Urinary bladder (tissue), 4 donors: ENCODE data around the gene KDSR. TPM values are rescaled to one million over a fixed set of nuclear protein-coding genes. Genes with fewer than 3 reads are reported as not detected.

Experiments
- DNase-seq: peaks from one replicate; pipeline ENCODE4 v3.0.0-alpha.2; 2015; ENCODE audit errors: extremely low spot score
- H3K27ac ChIP-seq: one replicate; pipeline ENCODE4 v1.5.1; 2013; ENCODE audit warnings: low read depth, mild to moderate bottlenecking, moderate library complexity
- H3K36me3 ChIP-seq: one replicate; pipeline ENCODE4 v1.6.1; 2013; ENCODE audit warnings: mild to moderate bottlenecking, moderate library complexity; ENCODE audit not compliant: insufficient read depth
- H3K4me1 ChIP-seq: one replicate; pipeline ENCODE4 v1.6.1; 2013; ENCODE audit warnings: mild to moderate bottlenecking, moderate library complexity; ENCODE audit not compliant: insufficient read depth
- H3K4me3 ChIP-seq: one replicate; pipeline ENCODE4 v1.5.1; 2013; ENCODE audit warnings: low read depth, low read length
- WGBS: extraction: QIAGEN DNeasy Blood & Tissue Kit; methylation state at CpG from one replicate; pipeline ENCODE4 v1.1.7; 2013; 5-methylcytosine and 5-hydroxymethylcytosine counted together
- polyA plus RNA-seq: library from polyadenylated mRNA; stranded (reverse); fragments of 200-250 nt; gene quantifications from one replicate; pipeline ENCODE4 v1.2.3, GENCODE V29; 2013
- total RNA-seq: library from RNA; depleted of rRNA; stranded (reverse); fragments of >200 nt; gene quantifications from one replicate; pipeline ENCODE4 v1.2.3, GENCODE V29; 2014
- donor health status: healthy with polysubstance abuse.
- donor health status: healthy.

Gene KDSR
- total and polyA plus RNA-seq, 2 donors, result 35.8 to 47.7 TPM

DNA sequence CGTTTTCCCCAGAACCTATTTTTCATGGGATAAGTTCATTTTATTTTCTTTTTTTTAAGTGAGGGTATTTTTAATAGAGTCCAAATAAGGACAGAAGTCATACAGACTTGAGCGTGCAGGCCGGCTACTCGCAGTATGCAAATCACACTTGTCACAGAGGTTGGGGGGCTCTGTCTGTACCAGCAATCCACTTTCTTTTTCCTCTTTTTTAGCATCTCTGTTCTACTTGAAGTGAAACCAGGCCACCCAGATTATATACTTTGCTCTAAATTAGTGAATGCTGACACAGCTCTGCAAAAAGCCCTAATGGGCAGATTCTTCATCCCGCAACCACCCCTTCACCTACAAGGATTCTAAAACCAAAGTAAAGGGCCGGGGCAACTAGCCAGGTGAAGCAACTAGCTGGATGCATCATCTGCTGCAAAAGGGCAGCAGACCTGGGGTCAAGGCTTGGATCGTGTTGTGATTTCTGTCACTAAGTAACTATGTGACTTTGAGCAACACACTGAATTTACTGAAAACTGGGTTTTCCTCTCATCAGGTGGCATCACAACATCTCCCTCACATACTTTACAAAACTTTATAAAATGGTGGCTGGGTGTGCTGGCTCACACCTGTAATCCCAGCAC is 18.4 kb downstream of the KDSR start:
- no peak overlapping the region for H3K27ac ChIP-seq
- H3K4me3 ChIP-seq, result no peak overlapping the region
- H3K36me3 ChIP-seq, result peaks cover 3% of the 10 kb centered on the region
- H3K4me1 ChIP-seq, result no peaks in the 10 kb centered on the region
- 96% methylated on average over 7 of the region's 7 CpGs for WGBS
- DNase-seq, result no peak

DNA sequence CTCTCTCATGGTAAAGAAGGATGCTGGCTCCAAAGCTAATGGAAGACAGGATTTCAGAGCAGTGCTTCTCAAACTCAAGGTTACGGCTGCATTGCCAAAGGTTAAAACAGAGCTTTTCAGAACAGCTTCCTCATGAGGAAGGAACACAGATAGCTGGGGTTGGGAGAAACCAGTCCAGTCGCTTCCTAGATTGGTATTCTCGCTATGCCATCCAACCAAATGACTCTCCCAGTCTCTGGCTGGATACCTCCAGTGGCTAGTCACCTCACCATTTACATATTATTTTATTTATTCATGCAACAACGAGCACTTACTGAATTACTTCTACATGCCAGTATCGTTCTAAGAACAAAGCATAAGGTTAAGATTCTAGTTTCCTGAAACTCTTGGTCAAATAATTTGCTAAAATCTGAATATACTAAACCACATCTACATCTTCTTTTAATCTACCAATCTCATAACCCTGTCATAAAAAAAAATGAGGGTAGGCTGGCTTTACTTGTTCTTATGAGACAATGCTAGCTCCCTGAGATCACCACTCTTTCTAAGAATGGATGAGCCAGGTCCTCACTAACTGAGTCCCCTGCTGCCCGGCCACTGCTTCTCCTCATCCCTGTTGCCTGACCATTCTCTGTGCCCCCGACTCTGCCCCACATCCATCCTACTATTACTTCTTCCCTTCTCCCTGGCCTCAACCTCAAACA is 20.4 kb downstream of the KDSR start:
- H3K27ac ChIP-seq, result no peak overlapping the region
- DNase-seq, result no peak
- no peak overlapping the region for H3K4me3 ChIP-seq
- no peaks in the 10 kb centered on the region for H3K4me1 ChIP-seq
- H3K36me3 ChIP-seq, result peaks cover 3% of the 10 kb centered on the region
- WGBS, result 77% methylated on average over 7 of the region's 7 CpGs

DNA sequence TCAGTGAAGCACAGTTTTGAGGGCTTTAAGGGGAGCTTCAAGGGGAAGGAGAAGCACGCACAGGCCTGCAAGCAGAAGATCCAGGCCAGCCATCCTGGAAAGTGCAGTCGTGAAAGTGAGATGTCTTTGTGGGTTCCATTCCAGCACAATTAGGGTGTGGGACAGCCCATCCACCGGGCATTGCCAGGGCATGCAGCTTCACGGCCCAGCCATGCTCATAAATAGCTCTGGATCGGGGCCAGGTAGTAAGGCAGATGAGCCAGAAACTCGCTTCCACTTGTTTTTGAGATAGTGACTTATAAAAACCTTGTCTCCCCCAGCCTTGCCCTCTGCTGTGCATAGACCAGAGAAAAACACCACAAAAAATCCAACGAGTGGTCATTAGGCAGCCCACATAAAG is 21.0 kb downstream of the KDSR start:
- Histone ChIP-seq H3K4me3 (no peak overlapping the region), H3K4me1 (no peaks in the 10 kb centered on the region), H3K27ac (no peak overlapping the region), H3K36me3 (peaks cover 3% of the 10 kb centered on the region)
- DNase-seq, result no peak
- WGBS, result 27% methylated on average over 7 of the region's 7 CpGs

DNA sequence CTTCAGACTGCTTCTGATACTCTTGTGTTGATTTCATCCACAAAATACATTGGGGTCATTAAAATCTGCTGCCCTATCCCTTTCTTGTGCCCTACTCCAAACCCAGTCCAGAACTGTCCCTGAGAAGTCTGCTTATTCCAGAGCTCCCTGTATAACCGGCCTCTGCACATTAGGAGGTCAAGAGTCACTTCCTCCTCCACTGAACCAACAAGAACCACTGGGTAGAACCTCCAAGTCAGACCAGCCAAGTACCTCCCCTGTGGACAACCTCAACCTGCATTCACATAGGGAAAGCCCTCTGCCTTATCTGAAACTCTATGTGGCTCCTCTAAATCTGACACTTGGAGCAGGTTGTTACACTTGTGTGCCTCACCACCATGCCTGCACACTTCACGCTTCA is 22.1 kb downstream of the KDSR start:
- no peak overlapping the region for H3K27ac ChIP-seq
- H3K36me3 ChIP-seq, result peaks cover 3% of the 10 kb centered on the region
- H3K4me3 ChIP-seq, result no peak overlapping the region
- WGBS, result 88% methylated on average over 2 of the region's 2 CpGs
- DNase-seq, result no peak
- no peaks in the 10 kb centered on the region for H3K4me1 ChIP-seq

DNA sequence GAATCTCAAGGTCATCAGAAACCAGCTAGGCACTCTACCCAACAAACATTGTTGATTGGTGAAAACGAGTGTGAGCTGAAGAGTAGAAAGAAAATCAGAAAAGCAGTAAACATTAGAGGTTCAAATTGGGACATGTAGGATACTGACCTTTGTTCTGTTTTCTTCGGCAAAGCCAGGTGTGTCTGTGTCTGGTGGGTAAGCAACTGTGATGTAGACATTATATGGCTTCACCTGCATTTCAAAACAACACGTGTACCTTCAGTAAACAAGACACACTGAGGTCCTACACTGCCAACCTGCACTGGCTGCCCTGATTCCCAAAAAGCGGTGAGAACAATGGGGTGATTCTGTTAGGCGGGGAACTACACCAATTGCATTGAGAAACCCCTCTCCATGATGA is 22.7 kb downstream of the KDSR start:
- DNase-seq, result no peak
- Histone ChIP-seq H3K27ac (no peak overlapping the region), H3K4me1 (no peaks in the 10 kb centered on the region), H3K4me3 (no peak overlapping the region), H3K36me3 (peaks cover 3% of the 10 kb centered on the region)
- 88% methylated on average over 5 of the region's 5 CpGs for WGBS

DNA sequence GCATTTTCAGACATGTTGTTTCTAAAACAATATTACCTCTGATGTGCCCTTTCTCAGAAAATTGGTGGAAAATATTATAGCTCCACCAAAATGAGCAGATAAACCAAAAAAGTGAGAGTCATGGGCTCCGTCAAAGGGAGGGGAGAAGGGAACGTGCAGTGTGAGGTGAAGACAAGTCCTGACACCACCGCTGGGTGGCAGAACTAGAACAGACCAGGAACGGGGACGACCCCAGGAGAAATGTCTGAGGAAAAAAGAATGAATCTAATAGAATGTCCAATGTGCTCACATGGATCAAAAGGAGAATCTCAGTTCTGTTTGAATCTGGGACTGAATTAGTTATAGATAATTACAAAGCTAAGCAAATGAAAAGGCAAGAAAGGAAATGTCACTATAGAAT is 24.8 kb downstream of the KDSR start:
- Histone ChIP-seq H3K4me3 (no peak overlapping the region), H3K4me1 (no peaks in the 10 kb centered on the region), H3K36me3 (peaks cover 7% of the 10 kb centered on the region), H3K27ac (no peak overlapping the region)
- 43% methylated on average over 5 of the region's 5 CpGs for WGBS
- no peak for DNase-seq

DNA sequence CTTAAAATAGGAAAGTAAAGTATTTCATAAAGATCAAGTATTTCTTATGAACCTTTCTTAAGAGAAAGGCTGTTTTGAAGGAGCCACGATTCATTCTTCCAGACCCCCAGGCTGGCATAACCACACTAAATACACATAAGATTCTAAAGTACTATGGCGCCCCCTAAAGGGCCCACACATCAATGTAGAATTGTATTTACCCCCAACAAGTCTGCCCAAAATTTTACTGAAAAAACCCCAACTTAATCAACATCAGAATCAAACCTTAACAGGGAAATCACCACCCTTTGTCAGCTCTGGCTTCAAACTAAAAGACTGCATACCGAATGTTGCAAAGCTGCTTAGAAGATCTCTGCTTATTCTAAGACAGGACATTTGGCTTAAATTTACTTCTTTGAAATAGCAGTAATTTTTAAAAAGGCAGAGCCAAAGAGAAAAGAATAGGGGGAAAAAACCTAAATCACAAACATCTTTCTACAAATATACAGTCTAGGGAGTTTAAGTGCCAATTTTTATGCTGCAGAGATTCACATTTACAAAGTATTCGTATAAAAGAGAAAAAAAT is 27.0 kb downstream of the KDSR start:
- peaks cover 7% of the 10 kb centered on the region for H3K36me3 ChIP-seq
- no peaks in the 10 kb centered on the region for H3K4me1 ChIP-seq
- no peak overlapping the region for H3K4me3 ChIP-seq
- WGBS, result 29% methylated on average over 4 of the region's 4 CpGs
- no peak for DNase-seq
- no peak overlapping the region for H3K27ac ChIP-seq

DNA sequence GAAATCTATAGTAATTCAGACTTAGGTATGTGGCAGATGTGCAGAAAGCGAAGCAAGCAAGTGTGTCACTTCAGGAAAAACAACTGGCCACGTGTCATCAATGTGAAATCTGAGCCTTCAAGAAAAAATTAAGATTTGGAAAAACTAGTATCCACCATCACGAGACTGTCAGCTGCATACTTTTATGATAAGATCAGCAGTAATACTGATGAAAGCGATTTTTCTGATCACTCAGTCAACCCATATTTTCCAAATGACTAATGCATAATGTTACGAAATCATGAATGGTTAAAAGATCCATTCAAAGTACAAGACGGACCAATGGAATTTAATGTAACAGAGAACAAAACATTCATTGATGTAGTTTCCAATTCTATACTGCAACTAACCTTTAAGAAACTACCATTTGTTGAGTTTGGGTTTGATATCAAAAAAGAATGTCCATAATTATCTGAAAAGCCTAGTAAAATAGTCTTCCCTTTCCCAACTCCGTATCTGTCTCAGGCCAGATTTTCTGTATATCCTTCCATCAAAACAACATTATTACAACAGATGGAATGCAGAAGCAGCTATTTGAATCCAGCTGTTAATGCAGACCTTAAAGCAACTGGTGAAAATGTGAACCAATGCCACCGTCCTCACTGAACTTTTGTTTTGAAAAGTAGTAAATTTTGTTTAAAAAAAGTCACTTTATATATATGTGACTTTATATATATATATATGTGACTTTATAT is 30.5 kb downstream of the KDSR start:
- DNase-seq, result no peak
- 42% methylated on average over 8 of the region's 8 CpGs for WGBS
- H3K36me3 ChIP-seq, result peaks cover 7% of the 10 kb centered on the region
- no peak overlapping the region for H3K4me3 ChIP-seq
- no peaks in the 10 kb centered on the region for H3K4me1 ChIP-seq
- H3K27ac ChIP-seq, result no peak overlapping the region

DNA sequence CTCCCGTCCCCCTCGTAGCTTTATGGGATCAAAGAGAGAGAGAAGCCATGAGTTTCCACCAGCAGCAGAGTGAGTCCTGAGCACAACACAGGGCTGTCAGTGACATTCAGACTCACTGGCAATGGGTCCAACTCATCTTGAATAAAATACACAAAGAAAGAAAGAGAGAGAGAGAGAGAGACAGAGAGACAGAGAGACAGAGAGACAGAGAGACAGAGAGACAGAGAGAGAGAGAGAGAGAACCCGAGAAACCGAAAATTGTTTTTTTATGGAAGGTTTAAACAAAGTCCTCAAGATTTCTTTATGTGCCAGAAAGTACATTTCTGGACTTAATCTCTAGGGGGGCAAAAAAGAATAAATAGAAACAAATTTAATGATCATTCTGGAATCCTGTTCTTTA is 35.9 kb downstream of the KDSR start:
- WGBS, result 83% methylated on average over 4 of the region's 4 CpGs
- Histone ChIP-seq H3K4me3 (no peak overlapping the region), H3K36me3 (peaks cover 3% of the 10 kb centered on the region), H3K27ac (no peak overlapping the region), H3K4me1 (no peaks in the 10 kb centered on the region)
- no peak for DNase-seq

DNA sequence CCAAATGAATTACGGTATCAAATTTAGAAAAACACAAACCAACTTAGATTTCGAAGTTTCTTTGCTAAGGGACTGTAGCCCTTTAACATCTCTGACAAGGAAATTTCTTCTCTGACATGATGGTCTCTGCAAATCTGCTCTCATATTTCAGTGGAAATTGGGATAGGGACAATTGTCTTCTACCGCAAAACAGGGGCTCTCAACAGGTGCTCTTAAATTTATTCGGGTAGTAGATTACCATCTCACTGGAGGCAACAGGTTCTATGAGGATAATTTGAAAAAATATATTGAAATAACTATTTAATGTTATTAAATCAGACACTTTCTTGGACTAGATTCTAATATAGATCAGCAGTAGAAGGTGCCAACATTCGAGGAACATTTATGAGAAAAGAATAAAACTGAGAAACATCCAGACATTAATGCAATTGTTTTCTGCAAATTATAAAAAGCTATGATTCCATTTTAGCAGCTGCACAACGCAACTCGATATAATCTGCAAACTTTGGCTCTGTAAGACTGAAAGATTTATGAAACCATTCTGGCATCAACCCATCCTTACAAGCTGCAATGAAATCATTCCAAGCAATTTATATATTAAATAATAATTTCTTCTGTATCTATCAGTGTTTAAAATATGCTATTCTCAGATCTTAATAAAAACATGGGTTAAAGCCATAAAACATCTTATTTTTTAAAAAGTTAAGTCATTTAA is 37.4 kb downstream of the KDSR start:
- Histone ChIP-seq H3K27ac (no peak overlapping the region), H3K36me3 (peaks cover 2% of the 10 kb centered on the region), H3K4me3 (no peak overlapping the region), H3K4me1 (no peaks in the 10 kb centered on the region)
- DNase-seq, result no peak
- WGBS, result 66% methylated on average over 7 of the region's 7 CpGs

DNA sequence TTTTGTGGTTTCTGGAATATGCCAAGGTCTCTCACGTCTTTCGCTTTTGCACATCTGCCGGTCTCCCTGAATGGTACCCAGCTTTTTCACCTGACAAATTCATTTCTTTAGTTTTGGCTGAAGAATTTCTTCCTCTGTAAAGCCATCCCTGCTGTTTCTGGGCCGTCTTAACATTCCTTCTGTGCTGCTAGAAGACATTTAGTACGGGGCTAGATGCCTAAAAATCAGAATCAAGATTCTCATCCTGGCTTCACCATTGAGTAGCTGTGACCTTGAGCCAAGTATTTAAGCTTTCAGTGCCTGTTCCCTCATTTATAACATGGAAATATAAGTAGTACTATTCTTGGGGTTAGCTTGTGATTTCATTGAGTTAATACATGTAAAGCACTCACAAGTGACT is 41.0 kb downstream of the KDSR start:
- DNase-seq, result no peak
- H3K27ac ChIP-seq, result no peak overlapping the region
- H3K4me1 ChIP-seq, result no peaks in the 10 kb centered on the region
- H3K36me3 ChIP-seq, result no peaks in the 10 kb centered on the region
- H3K4me3 ChIP-seq, result no peak overlapping the region
- WGBS, result 86% methylated on average over 5 of the region's 5 CpGs

DNA sequence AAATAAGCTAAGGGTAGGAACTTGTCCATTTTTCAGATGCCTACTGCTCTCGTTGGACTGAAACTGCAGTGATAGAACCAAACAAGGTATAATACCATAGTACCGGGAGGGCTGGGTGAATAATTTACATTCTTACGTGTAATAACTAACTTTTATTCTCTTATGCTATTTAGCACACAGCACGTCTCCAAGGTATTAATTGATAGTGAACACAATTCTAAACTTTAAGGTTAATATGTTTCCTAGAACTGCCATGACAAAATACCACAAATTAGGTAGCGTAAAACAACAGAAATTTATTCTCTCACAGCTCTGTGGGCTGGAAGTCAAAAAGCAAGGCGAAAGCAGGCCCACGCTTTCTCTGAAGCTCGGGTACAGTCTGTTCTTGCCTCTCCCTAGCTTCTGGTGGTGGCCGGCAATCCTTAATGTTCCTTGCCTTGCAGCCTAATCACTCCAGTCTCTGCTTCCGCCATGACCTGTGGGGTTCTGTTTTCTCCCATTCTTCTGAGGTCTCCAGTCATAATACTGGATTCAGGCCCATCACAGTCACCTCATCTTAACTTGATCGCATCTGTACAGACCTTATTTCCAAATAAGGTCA is 41.8 kb downstream of the KDSR start:
- Histone ChIP-seq H3K4me1 (no peaks in the 10 kb centered on the region), H3K4me3 (no peak overlapping the region), H3K27ac (no peak overlapping the region), H3K36me3 (no peaks in the 10 kb centered on the region)
- WGBS, result 93% methylated on average over 11 of the region's 11 CpGs
- no peak for DNase-seq
